Sigmoid colon (tissue), 7 donors: ENCODE data around the gene ITGA5. TPM values are rescaled to one million over a fixed set of nuclear protein-coding genes. Genes with fewer than 3 reads are reported as not detected.
A peak's percentile ranks its signal among the peaks of the same experiment; 100 is the strongest.

Experiments used
- DNase-seq: peaks from one replicate; pipeline ENCODE4 v3.0.0-alpha.2; 2019
- H3K27ac ChIP-seq, 4 donors: fragments of 200-600 bp; sonication (generic); one replicate each; pipeline ENCODE4 v1.5.1; 2016 to 2019; ENCODE audit warnings: mild to moderate bottlenecking in 1 of 4
- H3K27me3 ChIP-seq, 3 donors: fragments of 200-600 bp; sonication (generic); one replicate each; pipeline ENCODE4 v1.5.1; 2019; ENCODE audit warnings: mild to moderate bottlenecking in 1 of 3
- H3K36me3 ChIP-seq, 4 donors: fragments of 200-600 bp; sonication (generic); one replicate each; pipeline ENCODE4 v1.5.1; 2016 to 2019
- H3K4me1 ChIP-seq, 4 donors: fragments of 200-600 bp; sonication (generic); one replicate each; pipeline ENCODE4 v1.5.1; 2017 to 2019
- H3K4me3 ChIP-seq, 4 donors: fragments of 200-600 bp; sonication (generic); one replicate each; pipeline ENCODE4 v1.5.1; 2017 to 2019; ENCODE audit warnings: mild to moderate bottlenecking in 2 of 4, moderate library complexity in 1 of 4
- H3K9me3 ChIP-seq, 4 donors: fragments of 200-600 bp in 3 of 4; sonication (generic) in 3 of 4; one replicate each; pipeline versions ENCODE4 v1.5.1 to v1.6.1; 2013 to 2019
- EP300 ChIP-seq, 4 donors: sonication (generic); formaldehyde crosslinking; IDR thresholded peaks; one replicate each; pipeline ENCODE4 v1.6.1; 2017; ENCODE audit warnings: antibody characterized with exemption in 4 of 4
- POLR2A ChIP-seq, 2 donors: fragments of 450-650 bp; IDR thresholded peaks; one replicate each; pipeline ENCODE4 v1.6.1; 2016; ENCODE audit warnings: antibody characterized with exemption in 2 of 2, mild to moderate bottlenecking in 2 of 2, moderate library complexity in 2 of 2
- POLR2AphosphoS5 ChIP-seq, 4 donors: sonication (generic); formaldehyde crosslinking; IDR thresholded peaks; one replicate each; pipeline ENCODE4 v1.6.1; 2017; ENCODE audit warnings: antibody characterized with exemption in 4 of 4
- WGBS, 2 donors: extraction: QIAGEN DNeasy Blood & Tissue Kit; methylation state at CpG; one replicate each; pipeline ENCODE4 v1.1.7; 2013; 5-methylcytosine and 5-hydroxymethylcytosine counted together
- intact Hi-C: fragments of 100-400 bp; cut with DNase I; formaldehyde crosslinking; loops from one replicate; pipeline ENCODE4 v1.15.1; 2023
- polyA plus RNA-seq, 3 donors: library from polyadenylated mRNA; stranded (reverse); fragments of 200-250 nt; gene quantifications; one replicate each; pipeline ENCODE4 v1.2.3, GENCODE V29; 2013
- total RNA-seq, 4 donors: library from RNA; depleted of rRNA; stranded (reverse); fragments of >200 nt; gene quantifications; one replicate each; pipeline ENCODE4 v1.1.0, GENCODE V29; 2016
- TF ChIP-seq, protein P1 (sequence below), 4 experiments: fragments of 450-650 bp in 3 of 4; fragments of 200-600 bp in 1 of 4; IDR thresholded peaks; one replicate each; pipeline ENCODE4 v1.5.1; 2016 to 2019; ENCODE audit warnings: antibody characterized with exemption in 4 of 4, mild to moderate bottlenecking in 3 of 4, moderate library complexity in 2 of 4
- donor health status: healthy with polysubstance abuse.
- donor health status: Bipolar disorder and iron deficiency.
- donor health status: healthy.

The ITGA5 gene
- total and polyA plus RNA-seq, 7 donors, result 7.4 to 765 (median 200) TPM

DNA sequence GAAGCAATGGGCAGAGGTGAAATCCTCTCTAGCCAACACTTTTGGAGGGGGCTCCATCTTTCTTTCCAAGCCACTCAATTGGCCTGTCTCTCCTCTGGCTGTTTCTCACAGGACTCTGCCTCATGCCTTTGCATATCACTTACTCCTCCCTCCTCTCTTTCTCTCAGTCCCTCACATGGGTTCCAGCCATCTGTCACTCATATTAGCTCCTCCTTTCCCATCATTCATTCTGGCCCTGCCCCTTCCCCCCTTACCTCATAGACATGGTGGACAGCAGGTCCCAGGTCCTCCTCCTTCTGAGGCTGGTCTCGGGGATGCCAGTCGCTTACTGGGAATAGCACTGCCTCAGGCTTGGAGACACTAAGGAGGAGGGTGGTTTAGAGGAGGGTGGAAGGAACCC, 17.9 kb downstream of the ITGA5 start:
- peaks cover 0 to 45% (median 34%) of the 10 kb centered on the region in 4 donors for H3K4me1 ChIP-seq
- TF ChIP-seq POLR2AphosphoS5 (IDR thresholded peaks at IDR 0.05) (peak in 3 of 4 donors; percentile 7 to 43 (median 30)), EP300 (IDR thresholded peaks at IDR 0.05) (no peak), POLR2A (IDR thresholded peaks at IDR 0.05) (no peak)
- TF ChIP-seq, protein P1, sequence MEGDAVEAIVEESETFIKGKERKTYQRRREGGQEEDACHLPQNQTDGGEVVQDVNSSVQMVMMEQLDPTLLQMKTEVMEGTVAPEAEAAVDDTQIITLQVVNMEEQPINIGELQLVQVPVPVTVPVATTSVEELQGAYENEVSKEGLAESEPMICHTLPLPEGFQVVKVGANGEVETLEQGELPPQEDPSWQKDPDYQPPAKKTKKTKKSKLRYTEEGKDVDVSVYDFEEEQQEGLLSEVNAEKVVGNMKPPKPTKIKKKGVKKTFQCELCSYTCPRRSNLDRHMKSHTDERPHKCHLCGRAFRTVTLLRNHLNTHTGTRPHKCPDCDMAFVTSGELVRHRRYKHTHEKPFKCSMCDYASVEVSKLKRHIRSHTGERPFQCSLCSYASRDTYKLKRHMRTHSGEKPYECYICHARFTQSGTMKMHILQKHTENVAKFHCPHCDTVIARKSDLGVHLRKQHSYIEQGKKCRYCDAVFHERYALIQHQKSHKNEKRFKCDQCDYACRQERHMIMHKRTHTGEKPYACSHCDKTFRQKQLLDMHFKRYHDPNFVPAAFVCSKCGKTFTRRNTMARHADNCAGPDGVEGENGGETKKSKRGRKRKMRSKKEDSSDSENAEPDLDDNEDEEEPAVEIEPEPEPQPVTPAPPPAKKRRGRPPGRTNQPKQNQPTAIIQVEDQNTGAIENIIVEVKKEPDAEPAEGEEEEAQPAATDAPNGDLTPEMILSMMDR (IDR thresholded peaks at IDR 0.05), result no peak
- 92 to 93% methylated on average over 2 of the region's 2 CpGs for WGBS, 2 donors
- H3K9me3 ChIP-seq, result no peaks in the 10 kb centered on the region
- no peaks in the 10 kb centered on the region for H3K27me3 ChIP-seq
- peak overlapping the region; percentile 27 to 100 (median 100) for H3K27ac ChIP-seq
- DNase-seq, result no peak
- intact Hi-C loops, result no loop called here
- peaks cover 96 to 100% (median 97%) of the 10 kb centered on the region in 4 donors for H3K36me3 ChIP-seq
- no peak overlapping the region for H3K4me3 ChIP-seq

DNA sequence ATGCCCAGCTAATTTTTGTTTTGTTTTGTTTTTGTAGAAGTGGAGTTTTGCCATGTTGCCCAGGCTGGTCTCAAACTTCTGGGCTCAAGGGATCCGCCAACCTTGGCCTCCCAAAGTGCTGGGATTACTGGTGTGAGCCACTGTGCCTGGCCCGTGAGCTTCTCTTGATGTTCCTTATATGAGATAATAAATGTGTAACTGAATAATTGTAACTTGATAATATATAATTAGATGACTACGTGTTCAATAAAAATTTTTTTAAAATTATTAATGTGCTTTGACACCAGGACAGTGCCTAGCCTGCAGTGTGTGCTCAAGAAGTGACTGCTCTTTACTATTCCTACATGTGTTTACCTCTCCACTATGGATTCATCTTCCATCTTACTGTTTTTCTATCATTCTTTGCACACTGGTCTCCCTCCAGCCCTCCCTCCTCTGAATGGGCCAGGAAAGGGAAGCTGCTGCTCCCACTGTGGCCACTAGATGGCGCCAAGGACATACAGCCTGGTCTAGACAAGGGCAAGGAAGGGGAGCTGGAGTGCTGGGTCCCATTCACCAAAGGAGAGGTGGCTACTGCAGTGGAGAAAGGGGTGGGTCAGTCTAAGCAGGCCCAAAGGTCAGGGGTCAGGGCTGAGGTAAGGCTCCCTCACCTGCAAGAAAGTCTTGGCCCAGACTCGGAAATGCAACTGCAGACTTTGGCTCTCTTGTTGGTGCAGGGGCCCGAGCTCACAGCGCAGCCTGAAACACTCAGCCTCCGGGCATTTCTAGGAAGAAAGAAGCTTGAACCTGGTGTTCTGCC, 19.9 kb downstream of the ITGA5 start:
- Histone ChIP-seq H3K9me3 (no peaks in the 10 kb centered on the region), H3K36me3 (peaks cover 92 to 100% (median 95%) of the 10 kb centered on the region in 4 donors), H3K4me1 (peaks cover 0 to 42% (median 21%) of the 10 kb centered on the region in 4 donors), H3K27me3 (no peaks in the 10 kb centered on the region), H3K27ac (peak overlapping the region in 3 of 4 donors; percentile 99 to 100 (median 100)), H3K4me3 (no peak overlapping the region)
- WGBS, 2 donors, result 64 to 74% methylated on average over 8 of the region's 8 CpGs
- DNase-seq, result peak; percentile 94
- intact Hi-C loops, result loop anchor here (1.0 kb wide), 1 partner anchor 40 kb away; no protein-coding TSS in a partner anchor
- TF ChIP-seq EP300 (IDR thresholded peaks at IDR 0.05), result no peak
- peak; percentile 55 to 77 (median 72) for TF ChIP-seq POLR2AphosphoS5 (IDR thresholded peaks at IDR 0.05)
- TF ChIP-seq, protein P1 (IDR thresholded peaks at IDR 0.05), result peak; percentile 97 to 99 (median 98)
- TF ChIP-seq POLR2A (IDR thresholded peaks at IDR 0.05), result no peak

GRCh38 chr12:54398218-54398617, 20.8 kb downstream of the ITGA5 start:
- intact Hi-C loops, result no loop called here
- H3K27me3 ChIP-seq, result no peaks in the 10 kb centered on the region
- DNase-seq, result no peak
- H3K4me1 ChIP-seq, result peaks cover 0 to 36% (median 13%) of the 10 kb centered on the region in 4 donors
- TF ChIP-seq EP300 (IDR thresholded peaks at IDR 0.05) (no peak), POLR2AphosphoS5 (IDR thresholded peaks at IDR 0.05) (peak in 2 of 4 donors; percentile 44 to 62)
- TF ChIP-seq, protein P1 (IDR thresholded peaks at IDR 0.05), result no peak
- peak overlapping the region in 3 of 4 donors; percentile 99 to 100 (median 100) for H3K27ac ChIP-seq
- no peak overlapping the region for H3K4me3 ChIP-seq
- peaks cover 83 to 92% (median 85%) of the 10 kb centered on the region in 4 donors for H3K36me3 ChIP-seq
- H3K9me3 ChIP-seq, result no peaks in the 10 kb centered on the region
- 92 to 95% methylated on average over 2 of the region's 2 CpGs for WGBS, 2 donors

DNA sequence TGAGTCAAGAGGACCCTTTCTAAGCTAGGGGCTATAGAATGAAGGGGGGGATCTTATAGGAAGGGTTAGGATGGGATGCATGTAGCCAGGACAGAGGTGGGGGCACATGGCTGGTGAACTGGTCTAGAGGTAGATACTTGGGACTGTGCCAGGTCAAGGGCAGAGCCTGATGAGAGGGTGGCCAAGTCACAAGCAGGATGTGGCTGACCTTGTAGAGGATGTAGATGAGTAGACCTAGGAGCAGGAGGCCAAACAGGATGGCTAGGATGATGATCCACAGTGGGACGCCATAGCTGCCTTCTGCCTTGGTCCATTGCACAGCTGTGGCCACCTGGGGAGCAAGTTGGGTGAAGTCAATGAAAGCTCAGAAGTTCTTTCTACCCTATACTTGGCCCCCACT, 21.9 kb downstream of the ITGA5 start:
- intact Hi-C loops, result no loop called here
- WGBS, 2 donors, result 77 to 83% methylated on average over 1 of the region's 1 CpG
- Histone ChIP-seq H3K27ac (peak overlapping the region in 3 of 4 donors; percentile 99 to 100 (median 100)), H3K4me1 (peaks cover 0 to 36% (median 10%) of the 10 kb centered on the region in 4 donors), H3K36me3 (peaks cover 72 to 82% (median 75%) of the 10 kb centered on the region in 4 donors), H3K9me3 (no peaks in the 10 kb centered on the region), H3K27me3 (no peaks in the 10 kb centered on the region), H3K4me3 (no peak overlapping the region)
- no peak for DNase-seq
- TF ChIP-seq, protein P1 (IDR thresholded peaks at IDR 0.05), result no peak
- no peak for TF ChIP-seq EP300 (IDR thresholded peaks at IDR 0.05)
- no peak for TF ChIP-seq POLR2A (IDR thresholded peaks at IDR 0.05)
- TF ChIP-seq POLR2AphosphoS5 (IDR thresholded peaks at IDR 0.05), result peak; percentile 41 to 61 (median 59)
